ENCODE data around the gene GANAB.
"Not testable (repeated sequence)": the region's sequence is repeated elsewhere in the genome, so short reads cannot be mapped to it uniquely, and the experiment has no call there.

The GANAB gene

DNA sequence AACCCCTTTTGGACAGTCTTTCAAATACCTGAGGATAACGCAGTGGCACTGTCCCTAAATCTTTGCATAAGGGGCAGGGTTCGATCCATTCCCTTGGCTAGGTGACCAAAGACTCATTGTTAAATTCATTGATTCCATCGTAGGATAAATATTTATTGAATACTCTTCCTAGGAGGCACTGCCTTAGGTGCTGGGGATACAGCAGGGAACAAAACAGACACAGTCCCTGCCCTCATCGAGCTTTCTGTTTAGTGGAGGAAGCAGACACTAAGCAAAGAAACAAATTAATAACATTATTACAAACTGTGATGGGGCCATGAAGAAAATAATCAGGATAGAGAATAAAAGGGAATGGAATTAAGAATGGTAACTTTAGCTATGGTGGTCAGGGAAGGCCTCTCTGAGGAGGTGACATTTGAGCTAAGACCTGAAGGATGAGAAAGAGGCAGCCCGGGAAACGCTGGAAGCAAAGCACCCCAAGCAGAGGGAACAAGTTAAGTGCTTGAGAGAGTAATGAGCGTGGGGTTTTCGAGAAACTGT is 25.3 kb downstream of the GANAB start:
- no peak for DNase-seq

DNA sequence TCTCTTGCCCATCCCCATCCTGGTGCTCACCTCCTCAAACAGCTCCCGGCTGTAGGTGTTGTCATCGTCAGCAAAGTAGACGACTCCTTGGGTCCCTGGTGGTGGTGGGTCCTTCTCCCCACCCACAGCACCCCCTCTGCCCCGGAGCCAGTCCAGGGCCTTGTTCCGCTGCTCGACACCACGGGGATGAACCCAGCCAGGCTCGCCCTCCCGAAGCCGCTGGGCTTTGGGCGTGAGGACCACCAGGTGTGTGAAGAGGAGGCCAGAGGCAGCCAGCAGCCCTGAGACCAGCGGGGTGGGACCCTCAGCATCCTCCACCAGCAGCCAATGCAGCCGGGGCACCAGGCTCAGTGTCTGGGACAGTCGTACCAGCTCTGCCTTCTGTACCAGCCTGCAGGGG is 29.5 kb downstream of the GANAB start:
- not testable (repeated sequence) for DNase-seq

DNA sequence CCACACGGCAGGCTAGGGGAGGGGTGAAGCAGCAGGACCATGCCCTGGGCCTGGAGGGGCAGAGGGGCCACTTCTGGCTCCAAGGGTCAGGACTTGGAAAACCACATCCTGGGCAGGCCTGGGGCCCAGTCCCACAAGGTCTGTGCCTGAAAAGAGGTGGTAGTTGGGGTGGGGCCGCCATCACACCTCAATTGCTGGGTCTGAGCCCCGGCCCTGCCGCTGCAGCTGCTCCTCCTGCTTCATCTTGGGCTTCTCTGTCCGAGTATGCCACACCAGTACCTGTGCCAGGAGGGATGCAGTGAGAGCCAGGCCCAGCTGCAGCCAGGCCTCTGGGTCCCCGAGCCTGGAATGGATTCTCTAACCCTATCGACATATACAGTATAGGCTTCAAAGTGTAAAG is 30.9 kb downstream of the GANAB start:
- DNase-seq, result no peak

DNA sequence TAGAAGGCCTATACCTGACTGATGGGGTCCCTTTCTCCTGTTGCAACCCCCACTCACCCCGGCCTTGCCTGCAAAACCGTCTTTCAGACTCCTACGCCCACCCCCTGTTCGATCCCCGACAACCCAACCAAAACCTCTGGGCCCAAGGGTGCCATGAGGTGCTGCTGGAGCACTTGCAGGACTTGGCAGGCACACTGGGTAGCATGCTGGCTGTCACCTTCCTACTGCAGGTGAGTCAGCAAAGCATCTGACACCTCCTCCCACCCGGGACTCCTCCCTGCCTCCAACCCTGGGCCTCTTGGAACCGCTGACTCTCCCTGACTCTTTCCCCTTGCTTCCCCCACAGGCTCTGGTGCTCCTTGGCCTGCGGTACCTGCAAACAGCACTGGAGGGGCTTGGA is 32.1 kb downstream of the GANAB start:
- DNase-seq, result no peak

DNA sequence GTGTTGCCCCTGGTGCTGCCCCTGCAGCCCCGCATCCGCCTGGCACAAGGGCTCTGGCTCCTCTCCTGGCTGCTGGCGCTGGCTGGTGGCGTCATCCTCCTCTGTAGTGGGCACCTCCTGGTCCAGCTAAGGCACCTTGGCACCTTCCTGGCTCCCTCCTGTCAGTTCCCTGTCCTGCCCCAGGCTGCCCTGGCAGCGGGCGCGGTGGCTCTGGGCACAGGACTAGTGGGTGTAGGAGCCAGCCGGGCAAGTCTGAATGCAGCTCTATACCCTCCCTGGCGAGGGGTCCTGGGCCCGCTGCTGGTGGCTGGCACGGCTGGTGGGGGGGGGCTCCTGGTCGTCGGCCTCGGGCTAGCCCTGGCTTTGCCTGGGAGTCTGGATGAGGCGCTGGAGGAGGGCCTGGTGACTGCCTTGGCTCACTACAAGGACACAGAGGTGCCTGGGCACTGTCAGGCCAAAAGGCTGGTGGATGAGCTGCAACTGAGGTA is 33.1 kb downstream of the GANAB start:
- DNase-seq, result no peak

DNA sequence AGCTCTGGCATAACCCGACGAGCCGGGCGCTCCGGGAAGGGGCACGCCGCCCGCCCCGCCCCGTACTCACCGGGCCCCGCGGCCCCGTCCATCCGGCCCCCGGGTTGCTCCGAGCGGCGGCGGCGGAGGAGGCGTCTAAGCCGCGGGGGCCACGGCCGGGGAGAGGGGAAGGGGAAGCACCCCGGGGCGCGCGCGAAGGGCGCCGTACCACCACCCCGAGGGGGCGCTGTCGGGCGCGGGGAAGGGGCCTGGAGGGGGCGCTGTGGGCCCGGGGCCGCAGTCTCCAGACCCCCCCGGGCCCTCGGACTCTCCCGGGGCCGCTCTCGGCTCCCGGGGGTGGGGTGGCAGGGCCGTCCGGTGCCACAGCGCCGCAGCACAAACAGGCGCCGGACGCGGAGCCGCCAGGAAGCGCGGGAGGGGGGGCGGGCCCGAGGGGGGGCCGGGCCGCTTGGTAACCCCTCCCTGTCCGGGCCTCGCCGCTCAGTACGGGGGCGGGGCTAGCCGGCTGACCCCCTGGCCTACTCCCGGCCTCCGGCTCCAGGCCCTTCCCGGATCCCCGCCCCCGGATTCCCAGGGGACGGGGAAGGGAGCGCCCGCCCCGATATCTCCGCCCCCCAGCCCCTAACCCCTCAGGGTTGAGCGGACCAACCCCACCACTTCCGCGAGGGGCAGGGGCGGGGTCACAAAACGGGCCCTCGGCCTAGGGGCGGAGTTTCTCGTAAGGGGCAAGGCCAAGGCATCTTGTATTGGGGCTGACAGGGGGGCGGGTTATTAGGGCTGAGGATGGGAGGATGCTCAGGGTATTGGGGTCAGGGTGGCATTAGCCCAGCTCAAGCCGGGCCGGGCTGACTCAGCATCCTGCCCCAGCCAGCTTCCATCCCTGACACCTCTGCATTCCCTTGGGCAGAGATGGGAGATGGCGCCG is 33.8 kb downstream of the GANAB start, which contains the start of the genes EML3 and ROM1:
Gene EML3 (minus strand): TSS at position 410 of the 925 bp plus-strand sequence. CDS start 318 bp downstream, at position 92.
Gene ROM1 (plus strand): TSS at position 892 of the 925 bp plus-strand sequence. CDS start 25 bp downstream, at position 917.
- DNase-seq, result peak; percentile 93

DNA sequence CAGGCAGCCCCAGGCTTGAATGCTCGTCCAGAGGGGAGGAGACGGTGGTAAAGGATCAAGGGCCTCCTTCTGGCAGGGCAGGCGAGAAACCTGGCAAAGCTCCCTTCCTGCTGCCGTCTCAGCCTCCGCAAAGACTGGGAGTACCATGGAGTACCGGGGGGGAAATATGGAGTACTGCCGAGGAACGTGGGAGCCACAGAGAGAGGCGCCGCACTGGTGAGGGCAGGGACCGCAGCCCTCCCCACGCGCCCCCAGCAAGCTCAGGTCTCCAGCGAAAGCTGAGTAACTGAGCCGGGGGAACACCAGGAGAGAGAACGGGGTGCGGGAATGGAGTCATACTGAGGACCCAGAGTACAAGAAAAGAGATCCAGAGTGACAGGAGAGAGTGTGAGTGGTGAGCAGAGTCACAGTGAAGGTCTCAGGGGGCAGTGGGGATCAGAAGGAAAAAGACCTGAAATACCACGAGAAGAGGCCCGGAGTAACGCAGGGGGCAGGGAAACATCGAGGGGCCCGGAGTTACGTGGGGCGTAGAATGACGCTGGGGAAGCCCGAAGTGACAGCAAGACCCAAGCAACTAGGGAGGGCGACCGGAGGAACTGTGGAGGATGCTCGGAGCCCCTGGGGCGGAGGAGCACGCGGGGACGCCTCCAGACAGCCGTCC is 34.6 kb downstream of the GANAB start:
- no peak for DNase-seq

DNA sequence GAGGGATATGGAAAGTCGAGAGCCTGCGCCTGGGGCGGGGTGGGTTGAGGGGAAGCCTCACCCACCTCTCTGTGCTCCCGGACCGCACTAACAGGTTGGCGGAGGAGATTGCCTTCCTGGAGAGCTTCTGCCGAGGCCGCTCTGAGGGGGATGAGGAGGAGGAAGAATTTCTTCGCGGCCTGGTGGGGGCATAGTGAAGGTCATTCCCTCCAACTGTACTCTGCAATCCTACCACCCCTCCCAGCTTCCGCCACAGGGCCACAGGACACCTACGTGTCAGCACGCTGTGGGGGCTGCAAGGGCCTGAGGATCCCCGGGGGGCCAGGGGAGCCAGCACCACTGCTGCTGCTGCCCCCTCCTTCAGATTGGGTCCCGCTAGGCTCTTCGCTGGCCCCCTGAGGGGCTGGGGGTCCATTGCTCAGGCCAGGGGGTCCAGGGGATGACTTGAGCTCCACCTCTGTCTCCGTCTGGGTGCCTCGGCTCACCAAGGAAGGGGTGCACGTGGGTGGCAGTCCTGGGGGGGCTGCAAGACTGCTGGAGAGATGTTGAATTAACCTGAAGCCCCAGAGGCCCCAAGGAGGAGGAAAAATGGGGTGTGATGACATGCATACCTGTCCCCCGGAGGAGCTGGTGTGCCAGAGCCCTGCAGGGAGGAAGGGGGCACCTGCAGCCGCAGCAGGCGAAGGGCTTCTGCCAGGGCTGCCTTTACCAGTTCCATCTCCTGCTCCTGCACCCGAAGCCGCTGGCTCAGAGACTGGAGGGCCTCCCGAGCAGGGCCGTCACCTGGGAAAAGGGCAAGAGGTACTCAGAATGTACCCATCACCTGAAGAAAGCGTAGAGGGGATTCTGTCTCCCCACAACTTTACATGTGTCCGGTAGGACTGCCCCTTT is 35.4 kb downstream of the GANAB start:
- DNase-seq, result no peak

DNA sequence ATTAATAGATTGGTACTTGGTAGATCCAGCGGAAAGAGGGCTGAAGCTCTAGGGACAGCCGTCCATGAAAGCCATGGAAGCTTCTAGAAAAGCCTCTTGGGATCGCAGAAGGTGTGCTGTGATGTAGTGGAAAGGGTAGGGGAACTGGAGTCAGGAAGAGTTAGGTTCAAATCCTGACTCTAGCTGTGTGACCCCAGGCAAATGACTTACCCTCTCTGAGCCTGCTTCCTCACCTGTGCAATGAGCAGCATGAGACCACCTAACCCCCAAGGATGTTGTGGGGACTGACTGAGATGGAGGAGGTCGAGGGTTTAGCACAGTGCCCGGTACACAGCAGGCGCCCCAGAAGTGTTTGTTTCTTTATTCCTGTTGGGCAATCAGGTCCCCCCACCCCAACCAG is 36.0 kb downstream of the GANAB start:
- DNase-seq, result no peak

DNA sequence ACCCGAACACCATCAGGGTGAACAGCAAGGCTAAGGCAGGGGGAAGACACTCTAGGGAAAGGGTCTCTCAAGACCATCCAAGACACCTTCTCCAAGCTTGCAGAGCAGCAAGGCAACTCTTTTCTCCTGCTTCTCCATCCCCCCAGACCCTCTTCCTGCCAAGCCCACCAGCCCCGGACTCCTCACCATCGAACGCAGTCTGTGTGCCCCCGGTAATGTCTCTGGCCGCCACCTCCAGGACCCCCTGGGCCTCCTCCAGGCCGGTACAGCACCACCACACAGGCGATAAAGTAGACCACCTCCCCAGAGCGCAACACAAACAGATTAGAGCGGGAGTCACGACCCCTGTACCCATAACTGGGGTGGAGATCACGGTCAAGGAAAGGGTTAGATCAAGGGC is 37.6 kb downstream of the GANAB start:
- no peak for DNase-seq

DNA sequence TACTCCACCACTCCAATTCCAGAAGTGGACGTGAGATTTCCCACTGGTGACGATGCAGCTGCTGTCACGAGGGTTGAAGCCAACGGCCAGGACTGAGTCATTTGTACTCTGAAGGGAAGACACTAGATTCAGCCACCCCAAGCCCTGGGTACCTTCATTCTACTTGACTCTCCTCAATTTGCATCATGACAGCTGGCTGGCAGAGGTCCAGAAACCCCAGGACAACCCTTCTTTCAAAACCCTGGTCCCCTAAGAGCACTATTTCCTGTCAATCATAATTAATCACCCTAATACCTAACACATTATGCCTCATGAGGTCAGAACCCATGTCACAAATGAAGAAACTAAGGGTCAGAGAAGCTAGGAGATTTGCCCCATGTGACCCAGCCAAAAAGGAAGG is 38.7 kb downstream of the GANAB start:
- DNase-seq, result no peak

DNA sequence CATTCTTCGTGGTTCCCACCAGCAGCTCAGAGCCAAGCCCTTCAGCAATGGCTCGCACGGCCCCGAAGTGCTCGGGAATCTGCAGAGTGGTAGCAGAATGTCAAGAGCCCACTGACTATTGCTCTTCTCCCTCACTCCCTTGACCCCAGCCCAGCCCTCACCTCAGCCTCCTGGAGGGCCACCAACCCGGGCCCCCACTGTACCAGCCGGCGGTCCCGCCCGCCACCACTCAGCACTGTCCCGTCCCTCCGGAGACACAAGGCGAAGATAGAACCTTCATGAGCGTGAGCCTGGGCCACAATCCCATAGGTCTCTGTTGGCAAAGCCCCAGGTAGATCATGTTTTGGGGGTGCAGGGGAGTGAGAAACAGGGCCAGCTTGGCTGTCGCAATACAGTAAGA is 40.5 kb downstream of the GANAB start:
- no peak for DNase-seq

DNA sequence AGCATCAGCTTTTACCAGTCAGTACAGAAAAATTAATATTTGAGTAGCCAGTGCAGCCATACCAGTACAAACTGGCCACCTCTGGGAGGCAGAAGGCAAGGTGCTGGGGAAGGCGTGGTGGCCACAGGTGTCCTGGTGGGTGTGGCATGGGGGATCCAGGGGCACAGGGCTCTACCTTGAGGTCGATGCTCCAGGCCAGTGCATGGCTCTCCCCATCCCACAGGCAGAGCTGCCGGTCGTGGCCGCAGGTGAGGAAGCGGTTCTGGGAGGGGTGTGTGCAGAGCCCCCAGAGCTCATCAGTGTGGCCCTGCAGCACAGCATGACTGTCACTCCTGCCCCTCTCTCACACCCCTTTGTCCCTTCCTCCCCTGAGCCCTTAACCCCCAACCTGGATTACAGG is 40.9 kb downstream of the GANAB start:
- DNase-seq, result no peak

DNA sequence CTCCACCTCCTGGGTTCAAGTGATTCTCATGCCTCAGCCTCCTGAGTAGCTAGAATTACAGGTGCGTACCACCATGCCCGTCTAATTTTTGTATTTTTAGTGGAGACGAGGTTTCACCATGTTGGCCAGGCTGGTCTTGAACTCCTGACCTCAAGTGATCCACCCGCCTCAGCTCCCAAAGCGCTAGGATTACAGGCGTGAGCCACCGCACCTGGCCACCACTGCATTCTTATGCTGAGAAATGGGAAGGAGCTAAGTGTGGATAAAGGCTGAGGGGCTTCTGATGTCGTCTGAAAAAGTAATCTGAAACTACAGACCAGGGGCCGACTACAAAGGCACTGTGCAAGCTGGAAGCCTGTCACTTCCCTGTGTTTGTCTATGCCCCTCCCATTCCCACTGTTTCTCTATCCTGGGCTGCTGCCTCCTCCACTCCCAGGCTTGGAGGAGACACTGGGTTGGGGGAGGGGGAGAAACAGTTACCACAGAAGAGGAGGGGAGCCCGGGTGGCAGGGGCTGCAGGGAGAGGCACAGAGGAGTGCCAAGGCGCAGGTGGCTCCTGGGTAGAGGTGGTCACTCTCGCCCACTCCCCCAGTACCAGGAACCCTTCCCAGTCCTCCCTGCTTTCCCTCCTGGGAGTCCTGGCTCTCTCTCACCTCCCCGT is 41.8 kb downstream of the GANAB start:
- DNase-seq, result no peak

DNA sequence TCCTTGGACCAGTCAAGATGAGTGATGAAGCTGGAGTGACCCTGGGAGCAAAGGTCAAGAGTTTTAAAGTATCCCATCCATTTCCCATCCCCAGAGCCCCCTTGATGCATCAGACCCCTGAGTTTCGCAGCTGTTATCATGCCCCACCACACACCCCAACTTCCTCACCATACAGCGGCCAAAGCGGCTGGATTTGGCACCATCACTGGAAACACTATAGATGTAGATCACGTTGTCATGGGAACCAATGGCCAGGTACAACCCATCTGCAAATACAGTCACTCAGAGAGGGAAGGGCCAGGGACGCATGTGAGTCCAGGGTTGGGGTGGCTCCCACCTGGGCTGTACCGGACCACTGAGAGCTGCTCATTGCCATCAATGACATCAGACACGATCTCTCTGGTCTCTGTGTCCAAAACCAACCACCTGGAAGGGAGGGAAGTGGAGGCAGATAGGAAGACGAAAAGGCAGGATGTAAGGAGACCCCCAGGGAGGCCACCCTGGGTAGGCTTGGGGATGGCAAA is 42.6 kb downstream of the GANAB start:
- no peak for DNase-seq

DNA sequence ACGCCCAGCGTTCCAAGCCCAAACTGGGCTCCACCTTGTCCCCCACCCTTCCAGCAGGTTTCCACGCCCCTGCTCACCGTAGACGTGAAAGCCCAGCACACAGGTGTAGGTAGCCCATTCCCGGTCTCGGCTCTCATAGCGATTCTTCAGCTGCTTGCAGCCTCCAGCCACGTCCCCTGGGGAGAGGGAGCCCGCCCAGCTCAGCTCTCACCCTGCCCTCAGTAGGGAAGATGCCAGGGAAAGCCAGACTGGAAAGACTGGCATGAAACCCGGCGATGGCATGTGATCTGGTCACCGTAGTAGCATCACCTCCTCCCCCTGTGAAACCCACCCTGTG is 43.4 kb downstream of the GANAB start:
- DNase-seq, result no peak

DNA sequence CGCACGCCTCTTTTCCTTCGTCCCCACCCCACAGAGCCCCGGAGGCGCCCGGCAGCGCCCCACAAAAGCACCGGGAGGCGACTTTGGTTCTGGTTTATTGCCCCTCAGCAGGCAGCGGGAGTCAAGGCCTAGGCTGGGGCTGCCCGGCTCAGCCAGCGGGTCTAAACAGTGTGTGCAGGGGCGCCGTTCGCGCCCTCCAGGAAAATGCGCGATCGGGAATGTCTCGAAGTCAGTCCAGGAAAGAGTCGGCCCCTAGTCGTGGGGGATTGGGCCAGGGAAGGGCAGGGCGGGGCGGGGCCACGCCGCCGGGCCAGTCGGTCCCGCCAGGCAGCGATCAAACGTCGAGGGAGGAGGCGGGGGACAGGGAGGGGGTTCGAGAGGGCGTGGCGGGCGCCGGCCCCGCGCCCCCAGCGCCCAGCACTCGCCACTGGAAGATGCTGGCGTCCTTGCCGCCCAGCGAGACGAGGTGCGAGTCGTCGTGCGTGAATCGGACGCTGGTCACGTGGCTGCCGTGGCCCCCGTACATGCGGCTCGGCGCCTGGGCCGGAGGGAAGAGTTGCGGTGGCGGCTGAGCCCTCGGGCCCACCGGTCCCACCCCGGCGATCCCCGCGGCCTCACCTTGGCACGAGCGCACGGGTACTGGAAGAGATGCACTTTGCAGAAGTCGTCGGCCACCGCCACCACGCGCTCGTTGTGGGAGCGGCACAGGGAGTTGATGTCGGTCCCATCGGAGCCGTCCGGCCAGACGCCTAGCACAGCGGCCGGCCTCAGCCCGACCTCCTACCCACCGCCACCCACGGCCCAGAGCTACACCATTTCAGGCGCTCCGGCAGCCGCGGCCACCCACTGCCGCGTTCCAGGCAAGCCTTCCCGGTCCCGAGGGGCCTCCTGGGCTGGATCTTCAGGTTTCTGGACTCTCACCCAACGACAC is 44.0 kb downstream of the GANAB start:
- peak; percentile 49 for DNase-seq

DNA sequence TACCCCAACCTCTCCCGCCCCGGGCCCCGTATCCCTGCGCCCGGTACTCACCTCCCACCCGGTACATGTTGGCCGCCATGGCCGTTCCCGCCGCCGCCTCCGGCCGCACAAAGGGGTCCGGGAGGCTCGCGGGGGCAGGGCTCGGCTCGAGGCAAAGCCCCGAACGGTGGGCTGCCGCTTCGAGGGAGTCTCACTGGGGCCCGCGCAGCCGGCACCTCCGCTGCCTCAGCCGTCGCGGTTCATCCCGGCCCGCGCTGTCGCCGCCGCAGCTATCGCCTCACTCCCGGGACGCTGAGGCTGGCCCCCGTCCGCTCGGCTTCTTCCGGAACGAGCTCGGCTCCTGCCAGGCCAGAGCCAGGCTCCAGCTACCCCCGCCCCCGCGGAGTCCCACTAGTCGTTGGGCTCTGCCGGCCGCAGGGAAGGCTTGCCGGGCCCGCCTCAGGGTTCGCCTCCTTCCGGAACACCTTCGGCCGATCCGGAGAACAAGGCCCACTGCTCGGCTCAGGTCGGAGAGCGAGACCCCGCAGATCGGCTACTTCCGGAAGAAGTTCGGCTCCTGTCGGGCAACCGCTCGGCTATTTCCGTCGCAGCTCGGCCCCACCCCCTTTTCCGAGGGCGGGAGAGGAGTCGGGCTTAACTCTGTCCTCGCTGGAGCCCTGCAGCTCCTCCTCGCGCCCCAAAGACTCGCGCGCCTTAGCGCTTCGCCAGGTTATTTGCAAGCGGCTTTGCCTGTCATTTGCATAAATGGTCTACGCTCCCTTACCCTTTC is 44.9 kb downstream of the GANAB start, which contains the start of gene MTA2:
Gene MTA2 (minus strand): TSS at position 494 of the 769 bp plus-strand sequence. CDS start 415 bp downstream, at position 79.
- DNase-seq, result peak; percentile 99

DNA sequence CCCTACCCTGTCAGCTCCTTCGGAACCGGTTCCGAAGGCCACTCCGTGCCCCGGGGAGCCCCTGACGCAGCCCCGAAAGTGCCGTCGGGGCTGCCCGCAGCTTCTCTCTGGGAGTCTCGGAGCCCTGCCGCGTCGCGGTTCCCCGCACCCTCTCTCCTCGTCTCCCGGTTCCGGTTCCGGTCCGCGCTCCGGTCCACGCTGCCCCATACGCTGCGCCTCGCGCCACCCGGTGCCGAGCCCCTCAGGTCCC is 45.4 kb downstream of the GANAB start:
- peak; percentile 55 for DNase-seq

All from CD4-positive, alpha-beta T cell treated with Interleukin-12 subunit alpha and Interleukin-12 subunit beta, for 1 hour (primary cell).